Heart right ventricle (tissue), 16 donors: ENCODE results near the gene SPRING1. TPM values are rescaled to one million over a fixed set of nuclear protein-coding genes. Genes with fewer than 3 reads are reported as not detected.

Experiments
- ATAC-seq, 8 donors: fragments of 200-7000 bp; cut with Tn5 transposase; one replicate each; pipeline ENCODE4 v1.9.1; 2020; ENCODE audit warnings: mild to moderate bottlenecking in 8 of 8, moderate library complexity in 8 of 8, moderate number of reproducible peaks in 1 of 8
- DNase-seq, 2 donors: peaks; one replicate each; pipeline ENCODE4 v3.0.0-alpha.2; 2020
- H3K27ac ChIP-seq, 10 donors: fragments of 200-600 bp; sonication (generic) in 2 of 10; one replicate each; pipeline versions ENCODE4 v1.5.0 to v1.8.0; 2020 to 2022; ENCODE audit warnings: mild to moderate bottlenecking in 3 of 10
- H3K27me3 ChIP-seq, 7 donors: fragments of 200-600 bp; one replicate each; pipeline ENCODE4 v1.8.0; 2021 to 2022; ENCODE audit warnings: mild to moderate bottlenecking in 2 of 7
- H3K36me3 ChIP-seq, 9 donors: fragments of 200-600 bp; sonication (generic) in 1 of 9; one replicate each; pipeline versions ENCODE4 v1.5.0 to v1.8.0; 2020 to 2022; ENCODE audit warnings: mild to moderate bottlenecking in 2 of 9
- H3K4me1 ChIP-seq, 9 donors: fragments of 200-600 bp; sonication (generic) in 1 of 9; one replicate each; pipeline versions ENCODE4 v1.5.0 to v1.8.0; 2020 to 2022; ENCODE audit warnings: mild to moderate bottlenecking in 4 of 9
- H3K4me3 ChIP-seq, 10 donors: fragments of 200-600 bp; sonication (generic) in 2 of 10; one replicate each; pipeline versions ENCODE4 v1.5.0 to v1.8.0; 2020 to 2022; ENCODE audit warnings: mild to moderate bottlenecking in 7 of 10, moderate library complexity in 2 of 10
- H3K9me3 ChIP-seq, 11 donors: fragments of 200-600 bp in 10 of 11; sonication (generic) in 2 of 11; one replicate each; pipeline versions ENCODE4 v1.5.0 to v1.8.0; 2013 to 2022; ENCODE audit warnings: mild to moderate bottlenecking in 2 of 11, control low read depth in 1 of 11, moderate library complexity in 1 of 11
- WGBS, 2 donors: extraction: QIAGEN DNeasy Blood & Tissue Kit; methylation state at CpG; one replicate each; pipeline ENCODE4 v1.1.7; 2013; ENCODE audit warnings: inconsistent platforms in 1 of 2; 5-methylcytosine and 5-hydroxymethylcytosine counted together
- intact Hi-C, 10 donors: fragments of 100-400 bp; cut with DNase I; formaldehyde crosslinking; loops; one replicate each; pipeline versions ENCODE4 v1.11.1 to v1.14.2; 2022
- polyA plus RNA-seq, 2 donors: library from polyadenylated mRNA; stranded (reverse); fragments of 200-250 nt; gene quantifications; one replicate each; pipeline ENCODE4 v1.2.3, GENCODE V29; 2013
- total RNA-seq, 10 donors: library from RNA; stranded (reverse); fragmentation: NEBNext Ultra II Directional in 3 of 10; extraction: Animal tissue kit (Norgen Biotek cat#: 25700) in 3 of 10; gene quantifications; one replicate each; pipeline versions ENCODE4 v1.2.1 to v1.2.4, GENCODE V29; 2021 to 2023
- TF ChIP-seq, protein P1 (sequence below), 9 donors: fragments of 200-600 bp; sonication (generic) in 2 of 9; IDR thresholded peaks; one replicate each; pipeline versions ENCODE4 v1.5.0 to v1.8.0; 2021 to 2022; ENCODE audit warnings: antibody characterized with exemption in 9 of 9, mild to moderate bottlenecking in 5 of 9, moderate library complexity in 1 of 9
- donor health status: Arrhythmogenic right ventricular cardiomyopathy.
- donor health status: ischemic (EF 13 %, LVEDD 7.1; RV severe dilation, severe dysfunction).
- donor health status: healthy with polysubstance abuse.
- donor health status: DM: no; HTN: yes; CAD: no.
- donor health status: DM: no; HTN: no; CAD: no.
- donor health status: ischemic (EF 25% LVEDD 6.9; RV normal size, moderate dysfunction).
- donor health status: ischemic (EF 25% LVEDD 5.7; RV mildly dilated, moderate dysfunction).
- donor health status: healthy.
- donor health status: DM: yes; HTN: yes; CAD: no.
- donor health status: Ischemic cardiomyopathy.
- donor health status: ischemic (EF 35%, LVEDD 5.7; RV mildly dilated, moderate dysfunction).
- donor health status: nonischemic (EF 11% LVEDD 7.7; RV severe dilation, severe dysfunction).
- donor health status: DM: yes; HTN: yes; CAD: no.
- donor health status: PGD.
- donor health status: ischemic (EF 29% LVEDD 5.4; RV normal size, mild dysfunction).
- donor health status: nonischemic (EF 23%, LVEDD 6.1; RV moderate dilation, normal function).

SPRING1 gene
- total and polyA plus RNA-seq, 12 donors: 6.2 to 19.5 (median 10.5) TPM

DNA sequence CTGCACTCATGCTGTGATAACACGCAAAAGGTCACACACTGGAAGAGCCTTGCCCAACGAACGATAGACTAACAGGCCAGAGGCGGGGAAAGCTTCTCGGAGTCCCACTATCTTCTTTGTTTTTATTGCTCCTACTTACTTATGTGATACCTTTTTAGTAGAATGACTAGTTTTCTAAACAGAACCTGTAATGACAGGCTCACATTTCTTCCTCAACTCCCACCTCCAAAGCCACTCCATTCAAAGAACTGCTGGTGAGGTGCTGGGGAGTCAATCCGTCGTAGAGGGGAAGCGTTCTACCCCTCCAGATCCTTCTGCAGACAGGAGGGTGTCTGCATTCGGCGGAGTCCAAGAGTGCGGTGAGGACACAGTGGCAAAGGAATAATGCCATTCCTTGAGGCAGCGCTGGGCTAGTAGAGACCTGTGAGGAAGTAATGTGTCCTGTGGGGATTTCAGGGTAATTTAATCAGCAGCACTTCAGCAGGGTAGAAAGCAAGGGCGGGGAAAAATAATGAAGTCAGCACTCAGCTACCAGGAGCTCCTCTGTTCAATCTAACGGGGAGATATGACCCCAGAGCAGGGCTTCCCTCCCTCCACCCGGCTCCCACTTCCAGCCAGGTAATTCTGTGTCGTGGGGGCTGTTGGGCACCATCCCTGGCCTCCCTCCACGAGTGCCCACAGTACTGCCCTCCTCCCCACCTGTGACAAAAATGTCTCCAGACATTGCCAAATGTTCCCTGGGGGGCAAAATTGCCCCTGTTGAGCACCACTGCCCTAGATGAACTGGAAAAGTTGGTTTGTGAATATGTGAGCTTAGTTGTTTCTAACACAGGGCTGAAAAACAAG lies 25.2 kb downstream of the SPRING1 start:
- WGBS, 2 donors: 89 to 91% methylated on average over 17 of the region's 17 CpGs
- intact Hi-C loops: loop anchor here in 2 of 10 donors (5.0 to 10.0 kb wide), 2 partner anchors 292 to 715 kb away; no protein-coding TSS in a partner anchor
- peaks cover 3 to 30% (median 10%) of the 10 kb centered on the region in 9 donors for H3K4me1 ChIP-seq
- TF ChIP-seq, protein P1, sequence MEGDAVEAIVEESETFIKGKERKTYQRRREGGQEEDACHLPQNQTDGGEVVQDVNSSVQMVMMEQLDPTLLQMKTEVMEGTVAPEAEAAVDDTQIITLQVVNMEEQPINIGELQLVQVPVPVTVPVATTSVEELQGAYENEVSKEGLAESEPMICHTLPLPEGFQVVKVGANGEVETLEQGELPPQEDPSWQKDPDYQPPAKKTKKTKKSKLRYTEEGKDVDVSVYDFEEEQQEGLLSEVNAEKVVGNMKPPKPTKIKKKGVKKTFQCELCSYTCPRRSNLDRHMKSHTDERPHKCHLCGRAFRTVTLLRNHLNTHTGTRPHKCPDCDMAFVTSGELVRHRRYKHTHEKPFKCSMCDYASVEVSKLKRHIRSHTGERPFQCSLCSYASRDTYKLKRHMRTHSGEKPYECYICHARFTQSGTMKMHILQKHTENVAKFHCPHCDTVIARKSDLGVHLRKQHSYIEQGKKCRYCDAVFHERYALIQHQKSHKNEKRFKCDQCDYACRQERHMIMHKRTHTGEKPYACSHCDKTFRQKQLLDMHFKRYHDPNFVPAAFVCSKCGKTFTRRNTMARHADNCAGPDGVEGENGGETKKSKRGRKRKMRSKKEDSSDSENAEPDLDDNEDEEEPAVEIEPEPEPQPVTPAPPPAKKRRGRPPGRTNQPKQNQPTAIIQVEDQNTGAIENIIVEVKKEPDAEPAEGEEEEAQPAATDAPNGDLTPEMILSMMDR (IDR thresholded peaks at IDR 0.05): no peak
- peaks cover 0 to 40% (median 6%) of the 10 kb centered on the region in 9 donors for H3K36me3 ChIP-seq
- DNase-seq (no peak), ATAC-seq (no peak)
- H3K27me3 ChIP-seq: peaks cover 0 to 9% (median 0%) of the 10 kb centered on the region in 7 donors
- no peak overlapping the region for H3K4me3 ChIP-seq
- no peak overlapping the region for H3K27ac ChIP-seq
- H3K9me3 ChIP-seq: no peaks in the 10 kb centered on the region

DNA sequence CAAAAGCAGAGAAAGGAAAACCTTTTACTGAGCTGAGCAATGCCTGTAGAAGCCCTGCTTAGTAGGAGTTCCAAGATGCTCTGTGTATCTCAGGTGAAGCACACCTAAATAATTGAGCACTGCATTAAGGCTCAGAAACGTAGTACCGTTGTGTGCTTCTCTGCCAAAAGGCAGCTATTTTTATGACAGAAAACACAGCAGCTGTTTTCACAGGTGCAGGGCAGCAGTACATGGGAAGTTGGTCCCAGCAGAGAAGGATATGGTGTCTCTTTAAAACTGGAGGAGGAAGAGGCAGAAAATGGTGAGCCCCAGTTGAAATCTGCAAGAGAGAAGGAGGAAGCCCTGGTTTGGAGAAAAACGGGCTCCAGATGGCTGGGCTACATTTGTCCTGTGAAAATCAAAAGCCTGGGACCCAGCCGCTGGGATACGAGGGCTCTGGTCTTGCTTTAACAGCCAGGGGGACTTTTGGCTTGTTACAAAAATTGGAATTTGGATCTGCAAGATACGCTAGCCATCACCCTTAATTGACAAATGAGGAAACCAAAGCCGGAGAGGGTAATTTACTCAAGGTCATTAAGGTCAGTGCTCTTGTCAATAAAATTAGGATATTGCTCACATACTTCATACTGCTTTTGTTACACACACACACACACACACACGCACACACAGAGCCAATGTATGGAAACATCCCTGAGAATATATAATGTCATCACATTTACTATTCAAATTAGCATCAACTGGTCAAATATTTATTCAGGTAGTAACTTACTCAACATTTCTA lies 27.3 kb downstream of the SPRING1 start:
- WGBS, 2 donors: 60 to 67% methylated on average over 8 of the region's 8 CpGs
- TF ChIP-seq, protein P1 (IDR thresholded peaks at IDR 0.05): no peak
- Histone ChIP-seq H3K4me1 (peaks cover 3 to 28% (median 10%) of the 10 kb centered on the region in 9 donors), H3K9me3 (no peaks in the 10 kb centered on the region), H3K27me3 (peaks cover 0 to 9% (median 0%) of the 10 kb centered on the region in 7 donors), H3K36me3 (peaks cover 0 to 19% (median 3%) of the 10 kb centered on the region in 9 donors), H3K27ac (no peak overlapping the region), H3K4me3 (no peak overlapping the region)
- intact Hi-C loops: loop anchor here in 2 of 10 donors (5.0 to 10.0 kb wide), 2 partner anchors 294 to 713 kb away; no protein-coding TSS in a partner anchor
- ATAC-seq (no peak), DNase-seq (no peak)

DNA sequence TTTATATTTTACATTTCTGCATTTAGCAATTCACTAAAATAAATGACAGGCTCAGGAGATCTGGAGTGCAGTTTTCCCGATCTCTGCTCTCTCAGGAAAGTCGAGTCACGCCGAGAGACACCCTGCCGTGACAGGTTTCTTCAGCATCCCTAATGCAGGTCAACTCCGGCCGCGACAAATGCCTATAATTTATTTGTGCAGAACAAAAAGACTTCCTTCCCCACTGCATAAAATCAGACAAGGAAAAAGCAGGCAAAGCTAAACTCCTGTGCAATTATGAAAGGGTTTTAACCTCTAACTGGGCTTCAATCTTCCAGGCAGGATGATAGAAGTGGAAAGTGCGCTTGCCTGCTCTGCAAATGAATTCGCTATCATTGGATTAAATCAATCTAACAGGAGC lies 28.1 kb downstream of the SPRING1 start:
- peaks cover 0 to 13% (median 0%) of the 10 kb centered on the region in 9 donors for H3K36me3 ChIP-seq
- whole genome bisulfite sequencing, 2 donors: 71 to 80% methylated on average over 10 of the region's 10 CpGs
- TF ChIP-seq, protein P1 (IDR thresholded peaks at IDR 0.05): no peak
- H3K27me3 ChIP-seq: peaks cover 0 to 9% (median 0%) of the 10 kb centered on the region in 7 donors
- DNase-seq (no peak), ATAC-seq (no peak)
- H3K9me3 ChIP-seq: no peaks in the 10 kb centered on the region
- no peak overlapping the region for H3K27ac ChIP-seq
- intact Hi-C loops: loop anchor here in 8 of 10 donors (5.0 to 10.0 kb wide), 9 partner anchors 173 to 715 kb away; partner anchors contain the start of gene HRK (in 4 of the 8)
- H3K4me1 ChIP-seq: peaks cover 3 to 25% (median 10%) of the 10 kb centered on the region in 9 donors
- H3K4me3 ChIP-seq: no peak overlapping the region
